Motor neuron (in vitro differentiated cells): ENCODE results near the gene DUSP2. TPM values are rescaled to one million over a fixed set of nuclear protein-coding genes. Genes with fewer than 3 reads are reported as not detected.
"Not testable (repeated sequence)": the region's sequence is repeated elsewhere in the genome, so short reads cannot be mapped to it uniquely, and the experiment has no call there.

Experiments
- ATAC-seq, 8 experiments: fragments of 200-7000 bp; cut with Tn5 transposase; replicated peaks in 6 of 8; 2 replicates each; pipeline ENCODE4 v1.8.0; 2021; ENCODE audit warnings: mild to moderate bottlenecking in 8 of 8, moderate library complexity in 8 of 8
- H3K27ac ChIP-seq, 2 donors: fragments of 250-450 bp; sonication (Bioruptor Pico); 2 replicates each; pipeline ENCODE4 v1.9.0; 2021; ENCODE audit warnings: antibody characterized with exemption in 2 of 2, mild to moderate bottlenecking in 2 of 2, moderate library complexity in 1 of 2
- H3K4me1 ChIP-seq, 2 donors: fragments of 250-450 bp; sonication (Bioruptor Pico); replicated peaks in 1 of 2; 2 replicates each; pipeline ENCODE4 v1.6.1; 2021; ENCODE audit warnings: antibody characterized with exemption in 2 of 2, mild to moderate bottlenecking in 2 of 2, moderate library complexity in 1 of 2
- H3K4me3 ChIP-seq, 5 donors: fragments of 250-450 bp; sonication (Bioruptor Pico); 2 replicates each; pipeline ENCODE4 v1.9.0; 2021; ENCODE audit warnings: antibody characterized with exemption in 5 of 5, mild to moderate bottlenecking in 5 of 5, moderate library complexity in 4 of 5
- WGBS, 10 experiments: fragments of 450-650 bp; shearing (Covaris generic); methylation state at CpG; one replicate each; pipeline ENCODE4 v1.0.0; 2022; 5-methylcytosine and 5-hydroxymethylcytosine counted together
- in situ Hi-C, 9 experiments: fragments of 400-800 bp; cut with MboI; loops; one replicate each; pipeline ENCODE4 v1.15.0; 2021; ENCODE audit warnings: low sequenced_read_pairs in 9 of 9, low pct_unique_long_range_greater_than_20kb in 2 of 9; ENCODE audit not compliant: unreplicated experiment in 9 of 9
- total RNA-seq, 8 experiments: library from RNA; unstranded; fragments of 300-600 nt; gene quantifications; 2 replicates each; pipeline versions ENCODE4 v1.2.3 to v1.2.4, GENCODE V29; 2022

The DUSP2 gene
- total RNA-seq, 8 experiments from 2014 or later, result 0.36 to 6.1 (median 1.1) TPM

DNA sequence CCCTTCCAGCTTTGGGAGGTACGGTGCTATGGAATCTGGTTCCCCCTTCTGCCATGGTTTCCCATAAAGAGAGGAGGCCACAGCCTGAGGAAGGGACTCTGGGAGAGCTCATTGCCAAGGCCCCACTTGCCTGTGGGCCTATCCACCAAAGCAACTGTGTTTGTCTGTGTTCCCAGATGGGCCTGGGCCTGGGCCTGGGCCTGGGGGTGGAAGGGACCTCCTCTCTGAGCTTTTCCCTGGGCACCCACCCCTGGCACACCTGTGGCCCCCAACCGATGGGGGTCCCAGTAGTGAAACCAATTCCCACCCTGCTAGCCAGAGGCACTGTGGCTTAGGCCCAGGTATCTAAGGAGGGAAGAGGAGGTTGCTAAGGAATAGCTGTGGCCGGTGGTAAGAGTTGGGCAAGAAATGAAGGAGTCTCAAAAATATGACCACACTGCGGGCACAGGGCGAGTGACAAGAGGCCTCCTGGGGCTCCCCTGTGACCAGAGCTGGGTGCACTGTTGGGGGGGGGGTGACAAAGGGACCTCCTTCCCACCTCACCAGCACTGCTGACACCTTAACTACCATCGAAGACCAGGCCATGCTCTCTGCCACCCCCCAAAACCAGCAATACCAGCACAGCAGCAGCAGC is 4.9 kb upstream of the DUSP2 start:
- 45 to 100% (median 93%) methylated on average over 2 to 4 of the region's 6 CpGs; no CpG with 5 or more reads in 6 of the 10 experiments for WGBS, 10 experiments
- in situ Hi-C loops, result no loop called here

DNA sequence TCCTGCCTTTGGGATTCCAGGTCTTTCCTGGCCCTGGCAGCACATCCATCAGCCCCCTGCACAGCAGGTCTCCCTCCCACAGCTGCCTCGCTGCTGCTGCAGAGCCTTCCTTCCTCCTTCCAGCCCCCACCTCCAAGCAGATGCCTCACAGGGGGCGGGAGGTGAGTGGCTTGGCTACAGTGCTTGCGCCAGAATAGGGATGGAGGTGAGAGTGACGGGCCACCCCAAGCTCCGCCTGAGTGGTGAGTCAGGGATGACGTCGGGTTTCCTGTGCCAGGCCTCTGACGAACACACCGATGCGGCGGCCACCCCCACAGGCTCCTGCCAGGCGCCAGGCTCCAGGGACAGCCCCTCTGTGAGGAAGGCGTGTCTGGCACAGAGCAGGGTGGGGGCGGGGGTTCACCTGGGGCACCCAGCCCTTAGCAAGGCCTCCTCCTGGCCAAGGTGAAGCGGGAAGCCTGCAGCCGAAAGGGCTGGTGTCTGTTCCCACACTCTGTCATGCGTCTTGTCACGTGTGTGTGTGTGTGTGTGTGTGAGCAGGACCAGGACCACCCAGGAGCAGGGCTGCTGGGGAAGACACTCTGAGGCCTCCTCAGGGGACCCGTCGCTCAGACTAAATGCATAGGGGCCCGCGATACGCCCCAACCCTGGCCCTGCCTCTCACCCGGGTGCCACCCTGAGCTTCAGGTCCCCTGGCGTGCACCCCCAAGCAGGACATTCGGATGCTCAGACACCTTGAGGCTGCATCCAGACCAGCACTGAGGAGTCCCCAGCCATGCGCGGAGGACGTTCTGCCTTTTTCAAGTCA is 3.4 kb upstream of the DUSP2 start:
- peak in 7 of 8 experiments; percentile 42 to 93 (median 89) for ATAC-seq
- 22 to 92% (median 41%) methylated on average over 2 to 10 of the region's 29 CpGs; no CpG with 5 or more reads in 3 of the 10 experiments for WGBS, 10 experiments
- in situ Hi-C loops, result no loop called here
- Histone ChIP-seq H3K27ac (peak overlapping the region; percentile 73 to 79), H3K4me3 (no peak overlapping the region), H3K4me1 (peaks cover 48 to 68% of the 10 kb centered on the region in 2 donors)

More for the DNA sequence above, 4.9 kb upstream of the DUSP2 start:
- H3K27ac ChIP-seq, result no peak overlapping the region
- H3K4me1 ChIP-seq, result peaks cover 48 to 61% of the 10 kb centered on the region in 2 donors
- no peak overlapping the region for H3K4me3 ChIP-seq
- no peak for ATAC-seq

DNA sequence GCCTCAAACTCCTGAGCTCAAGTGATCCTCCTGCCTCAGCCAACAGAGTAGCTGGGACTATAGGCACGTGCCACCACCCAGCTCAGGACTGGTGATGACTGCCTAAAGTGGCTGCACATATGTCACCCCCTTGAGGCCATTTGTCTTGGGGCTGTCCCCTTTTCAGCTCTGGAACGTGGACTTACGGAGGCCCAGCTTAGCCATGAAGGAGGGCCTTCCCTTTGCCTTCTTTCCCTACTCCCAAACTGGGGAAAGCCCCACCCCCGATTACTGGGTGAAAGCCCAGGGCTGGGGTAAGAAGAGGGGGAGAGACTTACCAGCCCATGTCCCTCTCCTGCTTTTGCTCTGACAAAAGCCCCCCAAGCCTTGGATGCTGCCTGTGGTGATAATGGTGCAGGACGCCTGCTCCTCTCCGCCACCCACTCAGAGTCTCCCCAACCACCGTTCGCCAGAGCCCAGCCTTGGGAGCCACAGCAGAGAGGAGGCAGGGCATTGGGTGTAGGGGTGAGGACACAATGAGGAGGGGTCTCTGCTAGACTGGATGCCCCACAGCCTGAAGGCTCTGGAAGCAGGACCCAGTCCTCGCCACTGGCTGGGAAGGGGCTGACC is 2.5 kb upstream of the DUSP2 start:
- H3K27ac ChIP-seq, result peak overlapping the region in 1 of 2 donors; percentile 79
- WGBS, 10 experiments, result 67 to 100% (median 77%) methylated on average over 1 to 5 of the region's 9 CpGs; no CpG with 5 or more reads in 5 of the 10 experiments
- no peak overlapping the region for H3K4me3 ChIP-seq

DNA sequence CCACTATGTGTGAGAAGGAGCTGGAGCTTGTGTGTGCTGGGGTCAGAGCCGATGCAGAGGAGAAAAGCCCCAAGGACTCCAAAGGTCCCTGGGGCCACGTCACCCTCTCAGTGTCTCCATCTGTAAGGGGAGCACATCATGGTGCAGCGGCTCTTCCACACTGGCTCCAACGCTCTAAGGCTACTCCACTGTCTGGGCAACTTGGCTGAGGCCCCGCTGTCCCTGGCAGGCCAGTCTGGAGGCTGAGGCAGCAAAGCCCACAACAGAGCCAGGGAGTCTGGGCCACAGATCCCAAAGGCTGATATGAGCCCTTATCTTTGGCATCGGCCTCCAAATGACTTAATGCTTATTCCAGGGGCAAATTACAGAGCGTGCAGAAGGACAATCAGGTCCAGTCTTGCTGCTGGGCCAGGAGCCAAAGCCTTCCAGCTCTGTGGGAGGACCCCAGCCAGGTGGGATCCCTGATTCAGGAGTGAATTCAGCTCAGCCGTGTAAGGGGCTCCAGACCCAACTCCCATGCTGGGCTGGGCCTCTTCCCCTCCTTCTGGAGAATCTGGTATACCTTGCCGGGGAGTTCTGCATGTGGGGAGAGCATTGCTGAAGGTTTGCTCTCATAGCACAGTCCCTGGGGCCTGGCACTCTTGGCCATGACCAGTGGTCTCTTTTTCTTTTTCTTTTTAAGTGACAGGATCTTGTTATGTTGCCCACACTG is 1.8 kb upstream of the DUSP2 start:
- in situ Hi-C loops, result no loop called here
- Histone ChIP-seq H3K4me1 (peaks cover 33 to 53% of the 10 kb centered on the region in 2 donors), H3K4me3 (no peak overlapping the region), H3K27ac (no peak overlapping the region)
- no peak for ATAC-seq
- WGBS, 10 experiments, result 20 to 100% (median 100%) methylated on average over 1 to 4 of the region's 9 CpGs; no CpG with 5 or more reads in 4 of the 10 experiments

More for the DNA sequence above, 2.5 kb upstream of the DUSP2 start:
- in situ Hi-C loops, result no loop called here
- no peak for ATAC-seq
- H3K4me1 ChIP-seq, result peaks cover 39 to 59% of the 10 kb centered on the region in 2 donors

DNA sequence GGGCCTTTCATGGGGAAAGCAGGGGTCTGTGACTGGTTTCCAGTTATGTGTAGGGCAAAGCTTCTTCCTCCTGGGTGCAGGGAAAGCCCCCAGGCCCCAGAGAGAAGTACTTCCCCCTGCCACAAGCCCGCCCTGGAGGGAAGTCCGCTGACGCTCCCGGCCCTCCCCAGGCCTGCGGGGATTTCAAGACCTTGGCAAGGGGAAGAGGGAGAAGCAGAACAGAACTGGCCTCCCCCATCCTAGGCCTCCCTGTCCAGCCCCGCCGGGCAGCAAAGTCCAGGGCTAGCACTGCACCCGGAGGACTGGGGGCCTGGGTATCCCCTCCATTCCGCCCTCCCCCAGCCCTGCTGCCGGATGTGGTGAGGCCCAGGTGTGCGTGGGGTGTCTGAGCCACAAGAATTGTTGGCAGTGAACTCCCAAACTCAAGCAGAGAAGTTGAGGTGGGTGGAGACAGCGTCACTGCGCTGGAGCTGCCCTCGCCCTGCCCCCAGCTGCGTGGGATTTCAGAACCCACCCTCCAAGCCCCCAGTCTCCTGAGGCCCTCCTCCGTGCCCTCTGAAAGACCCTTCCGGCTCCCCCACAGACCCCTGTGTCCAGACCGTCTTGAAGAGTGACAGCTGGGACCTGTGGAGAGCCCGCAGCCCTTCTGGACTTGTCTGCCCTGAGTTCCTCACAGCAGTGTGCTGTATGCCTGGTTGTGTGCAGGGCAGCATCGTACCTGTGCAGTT is 1.1 kb upstream of the DUSP2 start:
- no CpG with 5 or more reads among the region's 20 CpGs for WGBS, 10 experiments
- in situ Hi-C loops, result no loop called here
- no peak for ATAC-seq
- no peak overlapping the region for H3K4me3 ChIP-seq
- no peak overlapping the region for H3K27ac ChIP-seq
- peaks cover 32 to 51% of the 10 kb centered on the region in 2 donors for H3K4me1 ChIP-seq

DNA sequence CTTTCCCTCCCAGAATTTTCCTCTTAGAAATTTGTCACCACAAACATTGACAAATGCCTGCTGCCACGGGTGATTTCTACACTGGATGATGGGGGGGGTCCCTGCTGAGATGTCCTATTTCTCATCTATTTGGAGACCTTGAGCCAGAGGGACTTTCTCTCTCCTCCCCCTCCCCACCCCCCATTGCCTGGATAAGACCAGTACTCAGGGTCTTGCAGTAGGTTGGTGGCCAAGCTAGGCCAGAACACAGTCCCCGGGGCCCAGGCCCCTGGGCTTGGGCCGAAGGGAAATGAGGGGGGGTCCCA is 560 bp upstream of the DUSP2 start:
- no peak for ATAC-seq
- H3K4me1 ChIP-seq, result peaks cover 32 to 51% of the 10 kb centered on the region in 2 donors
- WGBS, 10 experiments, result 20 to 50% methylated on average over 1 to 2 of the region's 3 CpGs; no CpG with 5 or more reads in 8 of the 10 experiments
- no peak overlapping the region for H3K27ac ChIP-seq
- no peak overlapping the region for H3K4me3 ChIP-seq
- in situ Hi-C loops, result no loop called here

DNA sequence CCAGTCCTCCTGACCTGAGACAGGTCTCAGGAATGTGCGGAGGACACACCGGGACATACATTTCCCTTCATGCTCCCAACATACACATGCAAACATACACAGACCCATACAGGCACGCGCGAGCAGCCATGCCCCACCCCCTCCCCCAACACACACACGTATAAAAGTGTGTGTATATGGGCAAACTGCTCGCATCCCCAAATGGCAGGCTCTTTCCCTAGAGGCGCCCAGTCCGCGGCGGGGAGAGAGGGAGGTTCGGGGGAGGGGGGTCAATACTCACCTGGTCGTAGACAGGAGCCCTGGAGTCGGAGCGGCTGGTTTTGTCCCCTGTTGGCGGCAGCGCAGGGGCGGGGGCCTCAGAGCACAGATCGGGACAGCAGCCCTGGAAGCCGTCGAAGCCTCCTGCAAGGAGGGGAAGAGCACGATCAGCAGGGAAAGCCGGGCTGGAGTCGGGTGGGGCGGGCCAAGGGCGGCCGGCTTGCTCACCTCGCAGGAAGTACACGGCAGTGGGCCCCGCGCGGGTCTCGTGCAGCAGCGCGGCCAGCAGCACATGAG is 682 bp downstream of the DUSP2 start:
- 0 to 76% methylated on average over 3 to 4 of the region's 35 CpGs; no CpG with 5 or more reads in 8 of the 10 experiments for WGBS, 10 experiments
- ATAC-seq, result no peak
- Histone ChIP-seq H3K27ac (no peak overlapping the region), H3K4me1 (peaks cover 32 to 51% of the 10 kb centered on the region in 2 donors), H3K4me3 (peak overlapping the region; percentile 10 to 29 (median 23))
- in situ Hi-C loops, result no loop called here

DNA sequence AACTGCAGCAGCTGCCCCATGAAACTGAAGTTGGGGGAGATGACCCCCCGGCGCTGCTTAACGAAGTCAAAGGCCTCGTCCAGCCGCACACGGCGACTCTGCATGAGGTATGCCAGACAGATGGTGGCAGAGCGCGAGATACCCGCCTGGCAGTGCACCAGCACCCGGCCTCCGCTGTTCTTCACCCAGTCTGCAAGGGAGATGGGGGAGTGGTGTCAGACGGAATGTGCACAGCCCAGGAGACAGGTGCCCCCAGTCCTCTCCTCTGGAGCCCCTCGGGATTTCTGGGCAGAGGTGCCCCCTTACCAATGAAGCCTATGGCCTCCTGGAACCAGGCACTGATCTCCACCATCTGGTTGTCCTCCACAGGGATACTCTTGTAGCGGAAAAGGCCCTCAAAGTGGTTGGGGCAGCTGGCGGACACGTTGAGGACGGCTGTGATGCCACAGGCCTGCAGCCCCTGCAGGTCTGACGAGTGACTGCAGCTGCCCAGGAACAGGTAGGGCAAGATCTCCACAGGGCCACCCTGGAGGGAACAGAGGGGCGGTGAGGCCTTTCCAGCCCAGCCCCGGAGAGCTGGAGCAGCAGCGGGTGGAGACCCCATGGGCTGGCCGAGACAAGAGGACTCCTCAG is 1.3 kb downstream of the DUSP2 start:
- WGBS, 10 experiments, result 90 to 100% (median 95%) methylated on average over 2 to 11 of the region's 23 CpGs; no CpG with 5 or more reads in 6 of the 10 experiments
- no peak overlapping the region for H3K4me3 ChIP-seq
- peak in 1 of 8 experiments; percentile 4 for ATAC-seq

DNA sequence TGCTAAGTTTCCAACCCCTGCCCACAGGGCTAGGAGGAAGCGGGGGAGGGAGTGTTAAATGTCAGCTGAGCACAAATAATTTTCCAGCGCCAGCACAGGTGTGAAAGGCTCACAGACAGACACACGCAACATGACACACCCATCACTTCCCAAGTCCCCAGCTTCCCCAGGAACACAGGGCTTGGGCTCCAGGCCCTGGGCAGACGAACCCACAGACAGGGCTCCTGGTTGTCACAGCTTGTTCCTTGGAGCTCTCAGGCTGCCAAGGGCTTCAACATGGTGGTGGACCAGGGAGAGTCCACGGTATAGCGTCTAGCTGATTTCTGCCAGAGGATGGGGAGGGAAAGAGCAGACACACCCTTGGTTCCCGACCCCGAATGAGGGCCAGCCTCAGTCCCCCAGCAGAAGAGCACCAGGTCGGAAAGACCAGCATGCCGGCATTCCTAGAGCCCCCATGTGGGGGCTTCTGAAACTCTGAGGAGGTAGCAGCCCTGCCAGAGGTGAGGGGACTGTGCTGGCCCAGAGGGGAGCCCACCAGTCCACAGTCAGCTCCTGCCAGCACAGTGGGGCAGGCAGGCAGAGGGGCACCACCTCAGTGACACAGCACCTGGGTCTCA is 1.9 kb downstream of the DUSP2 start:
- no peak for ATAC-seq
- no peak overlapping the region for H3K4me3 ChIP-seq
- in situ Hi-C loops, result no loop called here
- H3K4me1 ChIP-seq, result peaks cover 21 to 40% of the 10 kb centered on the region in 2 donors
- WGBS, 10 experiments, result 40 to 96% (median 93%) methylated on average over 1 to 5 of the region's 10 CpGs; no CpG with 5 or more reads in 4 of the 10 experiments
- H3K27ac ChIP-seq, result no peak overlapping the region

More for the DNA sequence above, 1.3 kb downstream of the DUSP2 start:
- H3K4me1 ChIP-seq, result peaks cover 27 to 46% of the 10 kb centered on the region in 2 donors
- no peak overlapping the region for H3K27ac ChIP-seq
- in situ Hi-C loops, result no loop called here

DNA sequence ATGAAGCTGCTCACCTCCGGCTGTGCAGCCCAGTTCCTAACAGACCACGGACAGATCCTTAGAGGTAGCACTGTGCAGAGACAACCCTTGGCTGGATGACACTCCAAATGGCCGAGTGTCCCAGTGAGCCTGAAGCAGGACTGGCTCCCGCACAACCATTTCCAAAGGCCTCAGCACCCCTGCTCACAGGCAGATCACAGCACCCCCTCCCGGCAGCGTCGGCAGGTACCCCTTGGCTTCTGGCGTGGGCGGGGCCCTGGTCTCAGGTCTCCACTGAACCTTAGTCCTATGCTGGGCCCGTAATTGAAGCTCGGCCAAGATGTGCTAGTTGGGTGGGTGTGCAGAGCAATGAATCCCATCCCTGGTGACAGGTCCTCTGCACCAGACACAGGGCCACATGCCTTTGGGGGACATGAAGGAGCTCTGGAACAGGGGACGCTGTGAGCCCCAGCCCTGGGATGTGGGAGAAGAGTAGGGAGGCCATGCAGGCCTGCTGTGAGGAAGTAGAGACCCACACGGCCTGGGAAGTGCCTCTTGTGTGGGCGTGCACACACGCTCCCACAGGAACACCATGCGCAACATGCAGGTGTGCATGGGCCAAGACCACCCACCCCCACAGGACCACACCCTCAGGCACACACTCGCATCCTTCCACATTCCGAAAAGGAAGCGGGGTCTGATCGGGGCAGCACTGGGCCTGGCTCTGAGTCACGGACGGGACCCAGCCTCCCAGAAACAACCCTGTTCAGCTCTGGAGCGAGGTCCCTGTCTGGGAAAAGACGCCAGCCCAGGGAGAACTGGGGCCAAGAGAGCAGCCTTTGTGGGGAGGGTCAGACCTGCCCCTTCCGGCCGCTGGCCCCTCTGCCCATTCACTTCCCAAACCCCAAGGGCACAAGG is 2.8 kb downstream of the DUSP2 start:
- in situ Hi-C loops, result no loop called here
- H3K27ac ChIP-seq, result no peak overlapping the region
- ATAC-seq, result no peak
- WGBS, 10 experiments, result 60 to 95% (median 88%) methylated on average over 1 to 4 of the region's 26 CpGs; no CpG with 5 or more reads in 4 of the 10 experiments
- peaks cover 12 to 31% of the 10 kb centered on the region in 2 donors for H3K4me1 ChIP-seq
- H3K4me3 ChIP-seq, result no peak overlapping the region

DNA sequence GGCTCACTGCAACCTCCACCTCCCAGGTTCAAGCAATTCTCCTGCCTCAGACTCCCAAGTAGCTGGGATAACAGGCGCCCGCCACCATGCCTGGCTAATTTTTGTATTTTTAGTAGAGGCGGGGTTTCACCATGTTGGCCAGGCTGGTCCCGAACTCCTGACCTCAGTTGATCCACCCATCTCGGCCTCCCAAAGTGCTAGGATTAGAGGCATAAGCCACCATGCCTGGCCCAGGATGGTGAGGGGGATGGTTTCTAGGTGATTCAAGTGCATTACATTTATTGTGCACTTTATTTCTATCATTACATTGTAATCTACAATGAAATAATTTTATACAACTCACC is 3.6 kb downstream of the DUSP2 start:
- WGBS, 10 experiments, result 93 to 100% (median 100%) methylated on average over 1 to 3 of the region's 5 CpGs; no CpG with 5 or more reads in 7 of the 10 experiments
- in situ Hi-C loops, H3K27ac ChIP-seq, H3K4me3 ChIP-seq, ATAC-seq: not testable (repeated sequence)
- H3K4me1 ChIP-seq, result peaks cover 12 to 22% of the 10 kb centered on the region in 2 donors
